ENCODE data around the gene TPX2. TPM values are rescaled to one million over a fixed set of nuclear protein-coding genes. Genes with fewer than 3 reads are reported as not detected.

The TPX2 gene
- total and polyA plus RNA-seq, 2 donors (not counting 1 experiment from before 2014, with no cell fraction given), result 0.30 to 0.31 TPM

DNA sequence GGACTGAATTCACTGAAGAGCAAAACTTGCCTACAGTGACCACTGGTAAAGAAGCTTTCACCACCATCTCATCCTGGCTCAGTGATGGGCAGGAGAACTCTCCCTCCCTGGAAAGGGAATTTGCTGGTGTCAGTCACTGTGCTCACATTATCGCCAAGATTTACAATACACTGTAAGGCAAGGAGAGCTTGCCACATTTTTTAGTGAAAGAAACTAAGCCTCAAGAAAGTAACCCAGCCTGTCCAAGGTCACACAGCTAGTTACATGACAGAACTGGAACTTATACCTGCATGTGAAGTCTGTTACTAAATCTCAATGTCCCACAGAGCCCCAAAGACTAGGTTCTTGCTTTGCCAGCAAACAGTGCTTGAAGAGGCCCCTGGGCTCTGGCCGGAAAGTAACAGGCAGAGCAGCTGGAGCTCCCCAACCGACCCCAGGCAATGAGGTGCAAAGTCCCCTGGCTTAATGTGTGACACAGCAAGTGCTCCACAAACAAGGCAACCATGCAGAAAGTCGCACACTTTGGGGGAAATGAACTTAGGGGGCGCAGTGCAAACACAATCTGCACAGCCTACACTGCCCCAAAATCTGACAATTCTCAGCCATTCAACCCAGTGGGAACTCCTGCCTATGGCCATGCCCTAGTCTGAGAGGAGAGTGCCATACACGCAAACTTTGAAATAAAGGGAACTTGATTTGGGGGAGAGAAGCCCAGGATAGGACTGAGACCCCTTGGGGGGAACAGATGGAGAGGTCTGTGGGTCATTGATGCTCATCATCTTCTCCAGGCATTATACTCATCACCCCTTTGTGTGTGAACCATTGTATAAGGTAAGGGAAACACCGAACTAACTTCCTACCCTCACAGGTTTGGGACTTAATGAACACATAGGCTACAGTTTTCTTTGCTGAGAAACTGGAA lies 18.3 kb upstream of the TPX2 start:
- DNase-seq (peak; percentile 38), ATAC-seq (ENCODE audit: low read depth) (no peak)
- POLR2A ChIA-PET, result no interaction called here
- TF ChIP-seq, protein P1, sequence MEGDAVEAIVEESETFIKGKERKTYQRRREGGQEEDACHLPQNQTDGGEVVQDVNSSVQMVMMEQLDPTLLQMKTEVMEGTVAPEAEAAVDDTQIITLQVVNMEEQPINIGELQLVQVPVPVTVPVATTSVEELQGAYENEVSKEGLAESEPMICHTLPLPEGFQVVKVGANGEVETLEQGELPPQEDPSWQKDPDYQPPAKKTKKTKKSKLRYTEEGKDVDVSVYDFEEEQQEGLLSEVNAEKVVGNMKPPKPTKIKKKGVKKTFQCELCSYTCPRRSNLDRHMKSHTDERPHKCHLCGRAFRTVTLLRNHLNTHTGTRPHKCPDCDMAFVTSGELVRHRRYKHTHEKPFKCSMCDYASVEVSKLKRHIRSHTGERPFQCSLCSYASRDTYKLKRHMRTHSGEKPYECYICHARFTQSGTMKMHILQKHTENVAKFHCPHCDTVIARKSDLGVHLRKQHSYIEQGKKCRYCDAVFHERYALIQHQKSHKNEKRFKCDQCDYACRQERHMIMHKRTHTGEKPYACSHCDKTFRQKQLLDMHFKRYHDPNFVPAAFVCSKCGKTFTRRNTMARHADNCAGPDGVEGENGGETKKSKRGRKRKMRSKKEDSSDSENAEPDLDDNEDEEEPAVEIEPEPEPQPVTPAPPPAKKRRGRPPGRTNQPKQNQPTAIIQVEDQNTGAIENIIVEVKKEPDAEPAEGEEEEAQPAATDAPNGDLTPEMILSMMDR (IDR thresholded peaks at IDR 0.05), result peak; percentile 15
- no peak for TF ChIP-seq EZH2 (IDR thresholded peaks at IDR 0.05; ENCODE audit: borderline replicate concordance, insufficient read depth, low read depth, low read length, poor library complexity, severe bottlenecking)
- peak overlapping the region; percentile 93 for H2AFZ ChIP-seq (ENCODE audit: insufficient read depth, low read depth, low read length, poor library complexity, severe bottlenecking)
- H3K27ac ChIP-seq (ENCODE audit: low read length in 2 of 2), result peak overlapping the region in 1 of 2 donors; percentile 97
- H3K27ac Mint-ChIP-seq, result peak overlapping the region; percentile 95
- no peaks in the 10 kb centered on the region for H3K9me3 ChIP-seq (ENCODE audit: control extremely low read depth in 1 of 3, control insufficient read depth in 2 of 3, insufficient read depth in 1 of 3, low read length in 2 of 3)
- intact Hi-C loops (cut with micrococcal nuclease), result no loop called here
- no peaks in the 10 kb centered on the region for H3K9me3 Mint-ChIP-seq (ENCODE audit: insufficient read depth)
- H3K27me3 ChIP-seq (replicated peaks in 1 of 4; ENCODE audit: control extremely low read depth in 1 of 4, control insufficient read depth in 3 of 4, insufficient read depth in 4 of 4, low read length in 3 of 4), result no peaks in the 10 kb centered on the region
- H3K4me3 Mint-ChIP-seq, result peak overlapping the region; percentile 92
- 0% methylated on average over 4 of the region's 7 CpGs for WGBS (ENCODE audit: insufficient coverage)
- peak overlapping the region; percentile 99 for H3K4me2 ChIP-seq (replicated peaks; ENCODE audit: low read depth, low read length, poor library complexity, severe bottlenecking)
- peak overlapping the region; percentile 9 for H3K9ac ChIP-seq (ENCODE audit: low read length)
- H3K4me1 Mint-ChIP-seq, result peaks cover 65% of the 10 kb centered on the region
- peaks cover 6% of the 10 kb centered on the region for H4K20me1 ChIP-seq (ENCODE audit: control insufficient read depth, insufficient read depth, low read length, poor library complexity, severe bottlenecking)
- CTCF ChIA-PET, result interaction anchor here (1.0 to 10.5 kb wide), 4 partner anchors 9 to 108 kb away, joined by 3 to 455 read pairs (median 6); no protein-coding TSS in a partner anchor
- H3K36me3 ChIP-seq (replicated peaks in 1 of 2; ENCODE audit: control extremely low read depth in 1 of 2, control insufficient read depth in 1 of 2, extremely low read depth in 1 of 2, insufficient read depth in 2 of 2, low read length in 1 of 2), result peaks cover 0 to 4% of the 10 kb centered on the region in 2 experiments
- peak overlapping the region in 4 of 5 experiments; percentile 3 to 99 (median 90) for H3K4me3 ChIP-seq (ENCODE audit: control extremely low read depth in 1 of 5, extremely low read depth in 1 of 5, insufficient read depth in 1 of 5, low read depth in 2 of 5, low read length in 4 of 5)
- H3K27me3 Mint-ChIP-seq, result no peaks in the 10 kb centered on the region
- peaks cover 53 to 58% of the 10 kb centered on the region in 2 donors for H3K4me1 ChIP-seq (ENCODE audit: control insufficient read depth in 2 of 2, insufficient read depth in 2 of 2, low read length in 2 of 2)
- H3K79me2 ChIP-seq (ENCODE audit: control insufficient read depth, insufficient read depth, low read length), result peaks cover 68% of the 10 kb centered on the region

Measured in B cell (primary cell).